K562 (cell line): ENCODE results near the gene TRMT2A. TPM values are rescaled to one million over a fixed set of nuclear protein-coding genes. Genes with fewer than 3 reads are reported as not detected.
A peak's percentile ranks its signal among the peaks of the same experiment; 100 is the strongest.

Source experiments
- ATF2 ChIP-seq: sonication (generic); formaldehyde crosslinking; IDR thresholded peaks from 2 replicates; pipeline ENCODE4 v1.8.1; 2022; ENCODE audit warnings: missing genetic modification reagents
- GATA2 ChIP-seq: sonication (generic); formaldehyde crosslinking; IDR thresholded peaks from 2 replicates; pipeline ENCODE4 v1.4.0; 2020; ENCODE audit warnings: mild to moderate bottlenecking, missing genetic modification reagents
- MAX ChIP-seq: sonication (generic); formaldehyde crosslinking; IDR thresholded peaks from 2 replicates; pipeline ENCODE4 v1.9.0; 2022; ENCODE audit warnings: mild to moderate bottlenecking, missing genetic modification reagents
- MGA ChIP-seq: fragments of 450-650 bp; IDR thresholded peaks from 2 replicates; pipeline ENCODE4 v1.6.1; 2016; ENCODE audit warnings: mild to moderate bottlenecking, moderate library complexity
- VEZF1 ChIP-seq: fragments of 200-800 bp; sonication (Bioruptor generic); IDR thresholded peaks from 2 replicates; pipeline ENCODE4 v1.6.1; 2017; ENCODE audit warnings: missing genetic modification characterization, missing compliant biosample characterization
- ZC3H11A ChIP-seq: IDR thresholded peaks from 2 replicates; pipeline ENCODE4 v1.6.1; 2012; ENCODE audit warnings: low read depth, low read length, improper control_type of control experiment
- ZNF121 ChIP-seq: sonication (generic); formaldehyde crosslinking; conservative IDR thresholded peaks from 2 replicates; pipeline ENCODE4 v1.8.0; 2022; ENCODE audit warnings: missing genetic modification reagents
- ZNF282 ChIP-seq: sonication (generic); formaldehyde crosslinking; IDR thresholded peaks from 2 replicates; pipeline ENCODE4 v1.8.1; 2023; ENCODE audit warnings: missing genetic modification reagents
- ZNF586 ChIP-seq: fragments of 450-650 bp; formaldehyde crosslinking; conservative IDR thresholded peaks from 2 replicates; pipeline ENCODE4 v1.4.0; 2020; ENCODE audit warnings: mild to moderate bottlenecking, moderate library complexity
- ZNF740 ChIP-seq, 3 experiments: fragments of 200-800 bp in 1 of 3; sonication (Bioruptor generic) in 1 of 3; sonication (generic) in 1 of 3; formaldehyde crosslinking in 1 of 3; IDR thresholded peaks; 2 replicates each; pipeline versions ENCODE4 v1.6.1 to v1.8.0; 2016 to 2022; ENCODE audit warnings: mild to moderate bottlenecking in 2 of 3, missing compliant biosample characterization in 2 of 3, missing genetic modification characterization in 2 of 3, missing genetic modification reagents in 1 of 3
- polyA plus RNA-seq, 8 experiments: library from polyadenylated mRNA; depleted of rRNA in 4 of 8; stranded (reverse) in 5 of 8; unstranded in 3 of 8; fragments of >200 nt; fragmentation: Nextera tagmentation in 2 of 8; fragmentation: Illumina TruSeq in 1 of 8; extraction: Ambion mirVana in 2 of 8; extraction: Trizol in 1 of 8; gene quantifications; 2 replicates each; pipeline versions ENCODE4 v1.2.1 to v1.2.3, GENCODE V29; 2011 to 2014; ENCODE audit warnings: inconsistent platforms in 1 of 8, missing spikeins in 1 of 8
- total RNA-seq, 7 experiments: library from RNA; depleted of rRNA in 6 of 7; stranded (reverse); fragments of >200 nt in 6 of 7; fragmentation: Illumina TruSeq in 2 of 7; extraction: Trizol in 2 of 7; gene quantifications; 2 replicates each; pipeline versions ENCODE4 v1.2.1 to v1.2.3, GENCODE V29; 2011 to 2021; ENCODE audit warnings: low replicate concordance in 1 of 7

The TRMT2A gene
- total and polyA plus RNA-seq, 9 of the 15 experiments (the other 6 are each of a cell fraction or from before 2014, with no cell fraction given) = 1.6 to 265 (median 140) TPM

GRCh38 chr22:20155330-20156041 is 38.5 kb upstream of the TRMT2A start (continued):
- TF ChIP-seq ZNF740 (CRISPR knock-in tag; IDR thresholded peaks at IDR 0.05) = peak; percentile 46; the same call in 1 of the 2 replicates
- TF ChIP-seq ZNF740 (tag; IDR thresholded peaks at IDR 0.05) = no peak
- TF ChIP-seq MGA = no peak
- no peak for TF ChIP-seq ZNF586 (CRISPR knock-in tag)
- TF ChIP-seq ZNF282 = 0 out of 2 replicates have a peak, but pooled peaks have one; percentile 62
- no peak for TF ChIP-seq GATA2 (CRISPR knock-in tag)
- TF ChIP-seq VEZF1 (CRISPR knock-in tag) = peak; percentile 97
- peak; percentile 88 for TF ChIP-seq ZNF121
- 0 out of 2 replicates have a peak, but pooled peaks have one; percentile 12 for TF ChIP-seq ATF2 (CRISPR knock-in tag)
- no peak for TF ChIP-seq ZC3H11A
- TF ChIP-seq MAX (CRISPR knock-in tag) = peak; percentile 75
